Stimulated activated effector memory CD8-positive, alpha-beta T cell treated with anti-CD3 and anti-CD28 coated beads, Interleukin-12 subunit alpha, Interleukin-12 subunit beta, amount 100 ng/mL, for 72 hours (primary cell): Measurements from ENCODE around the gene KCNC2.
A peak's percentile ranks its signal among the peaks of the same experiment; 100 is the strongest.

ENCODE experiments used
- ATAC-seq: fragments of 150-1000 bp; cut with Tn5 transposase; 2 replicates; pipeline ENCODE4 v1.10.0; 2021
- DNase-seq, 2 donors: peaks; one replicate each; pipeline ENCODE4 v3.0.0; 2021 to 2022; ENCODE audit warnings: low spot score in 2 of 2
- H3K27ac Mint-ChIP-seq: one replicate; pipeline ENCODE4 v1.8.0; 2022; ENCODE audit warnings: mild to moderate bottlenecking, mixed read lengths
- H3K36me3 Mint-ChIP-seq: one replicate; pipeline ENCODE4 v1.8.0; 2022; ENCODE audit warnings: mild to moderate bottlenecking, mixed read lengths
- H3K4me1 Mint-ChIP-seq: one replicate; pipeline ENCODE4 v1.8.0; 2022; ENCODE audit warnings: mixed read lengths
- H3K4me3 Mint-ChIP-seq: one replicate; pipeline ENCODE4 v1.8.0; 2022; ENCODE audit warnings: mild to moderate bottlenecking, mixed read lengths
- H3K9me3 Mint-ChIP-seq: one replicate; pipeline ENCODE4 v1.8.0; 2022; ENCODE audit warnings: mixed read lengths

Gene KCNC2

GRCh38 chr12:75209812-75210138 lies at the start of gene KCNC2:
TSS of gene KCNC2 (minus strand) at chr12:75209839.
- Mint-ChIP-seq H3K36me3 (no peaks in the 10 kb centered on the region), H3K27ac (no peak within 1 kb of the TSS), H3K4me1 (peaks cover 8% of the 10 kb centered on the region), H3K9me3 (peaks cover 2% of the 10 kb centered on the region), H3K4me3 (no peak within 1 kb of the TSS)
- no peak for DNase-seq
- ATAC-seq = no peak

- no peaks in the 10 kb centered on the region for H3K4me1 Mint-ChIP-seq
- DNase-seq (no peak), ATAC-seq (no peak)
- no peaks in the 10 kb centered on the region for H3K36me3 Mint-ChIP-seq
- no peak overlapping the region for H3K4me3 Mint-ChIP-seq
- no peaks in the 10 kb centered on the region for H3K9me3 Mint-ChIP-seq
- no peak overlapping the region for H3K27ac Mint-ChIP-seq
Observed at GRCh38 chr12:75259143-75259542, 49.5 kb upstream of the KCNC2 start.

- no peak overlapping the region for H3K27ac Mint-ChIP-seq
- H3K4me1 Mint-ChIP-seq = no peaks in the 10 kb centered on the region
- ATAC-seq (no peak), DNase-seq (no peak)
- H3K4me3 Mint-ChIP-seq = no peak overlapping the region
- H3K36me3 Mint-ChIP-seq = no peaks in the 10 kb centered on the region
- H3K9me3 Mint-ChIP-seq = peaks cover 2% of the 10 kb centered on the region
Observed at GRCh38 chr12:75257510-75257909, 47.9 kb upstream of the KCNC2 start.

GRCh38 chr12:75245108-75245507 lies 35.5 kb upstream of the KCNC2 start:
- Mint-ChIP-seq H3K9me3 (peaks cover 4% of the 10 kb centered on the region), H3K4me3 (no peak overlapping the region), H3K4me1 (no peaks in the 10 kb centered on the region), H3K27ac (no peak overlapping the region), H3K36me3 (no peaks in the 10 kb centered on the region)
- ATAC-seq = no peak
- no peak for DNase-seq

GRCh38 chr12:75239987-75240386 lies 30.3 kb upstream of the KCNC2 start:
- no peaks in the 10 kb centered on the region for H3K36me3 Mint-ChIP-seq
- peaks cover 4% of the 10 kb centered on the region for H3K9me3 Mint-ChIP-seq
- H3K4me1 Mint-ChIP-seq = no peaks in the 10 kb centered on the region
- ATAC-seq (no peak), DNase-seq (no peak)
- H3K27ac Mint-ChIP-seq = no peak overlapping the region
- H3K4me3 Mint-ChIP-seq = no peak overlapping the region

GRCh38 chr12:75236206-75236605 lies 26.6 kb upstream of the KCNC2 start:
- ATAC-seq = no peak

GRCh38 chr12:75227132-75227531 lies 17.5 kb upstream of the KCNC2 start:
- Mint-ChIP-seq H3K4me3 (no peak overlapping the region), H3K4me1 (no peaks in the 10 kb centered on the region), H3K9me3 (peaks cover 3% of the 10 kb centered on the region), H3K36me3 (no peaks in the 10 kb centered on the region), H3K27ac (no peak overlapping the region)
- DNase-seq (no peak), ATAC-seq (no peak)

More at GRCh38 chr12:75236206-75236605, 26.6 kb upstream of the KCNC2 start:
- Mint-ChIP-seq H3K9me3 (peaks cover 6% of the 10 kb centered on the region), H3K4me1 (no peaks in the 10 kb centered on the region), H3K4me3 (no peak overlapping the region), H3K27ac (no peak overlapping the region), H3K36me3 (no peaks in the 10 kb centered on the region)
- DNase-seq = no peak

- H3K36me3 Mint-ChIP-seq = no peaks in the 10 kb centered on the region
Observed at GRCh38 chr12:75212072-75212471, 2.4 kb upstream of the KCNC2 start.

GRCh38 chr12:75208856-75209811 lies 505 bp downstream of the KCNC2 start:
- H3K36me3 Mint-ChIP-seq = no peaks in the 10 kb centered on the region
- H3K9me3 Mint-ChIP-seq = peaks cover 2% of the 10 kb centered on the region
- H3K4me1 Mint-ChIP-seq = peaks cover 8% of the 10 kb centered on the region
- DNase-seq (peak in 1 of 2 donors; percentile 52), ATAC-seq (peak; percentile 44)
- H3K4me3 Mint-ChIP-seq = no peak overlapping the region
- no peak overlapping the region for H3K27ac Mint-ChIP-seq

More at GRCh38 chr12:75212072-75212471, 2.4 kb upstream of the KCNC2 start:
- DNase-seq (no peak), ATAC-seq (no peak)
- no peak overlapping the region for H3K27ac Mint-ChIP-seq
- H3K4me1 Mint-ChIP-seq = peaks cover 8% of the 10 kb centered on the region
- no peak overlapping the region for H3K4me3 Mint-ChIP-seq
- H3K9me3 Mint-ChIP-seq = peaks cover 3% of the 10 kb centered on the region

- ATAC-seq (peak; percentile 40), DNase-seq (no peak)
- H3K27ac Mint-ChIP-seq = no peak overlapping the region
- peaks cover 8% of the 10 kb centered on the region for H3K4me1 Mint-ChIP-seq
- peaks cover 2% of the 10 kb centered on the region for H3K9me3 Mint-ChIP-seq
- no peak overlapping the region for H3K4me3 Mint-ChIP-seq
- H3K36me3 Mint-ChIP-seq = no peaks in the 10 kb centered on the region
Observed at GRCh38 chr12:75207338-75208083, 2.1 kb downstream of the KCNC2 start.

GRCh38 chr12:75205558-75205957 lies 4.1 kb downstream of the KCNC2 start:
- H3K4me3 Mint-ChIP-seq = no peak overlapping the region
- H3K36me3 Mint-ChIP-seq = no peaks in the 10 kb centered on the region
- peaks cover 2% of the 10 kb centered on the region for H3K9me3 Mint-ChIP-seq
- H3K4me1 Mint-ChIP-seq = peaks cover 13% of the 10 kb centered on the region
- no peak for DNase-seq
- no peak for ATAC-seq
- no peak overlapping the region for H3K27ac Mint-ChIP-seq

- ATAC-seq = peak; percentile 48
- no peaks in the 10 kb centered on the region for H3K9me3 Mint-ChIP-seq
- no peak overlapping the region for H3K27ac Mint-ChIP-seq
- no peak overlapping the region for H3K4me3 Mint-ChIP-seq
- DNase-seq = no peak
- peaks cover 5% of the 10 kb centered on the region for H3K4me1 Mint-ChIP-seq
- no peaks in the 10 kb centered on the region for H3K36me3 Mint-ChIP-seq
Observed at GRCh38 chr12:75196865-75197264, 12.8 kb downstream of the KCNC2 start.

- ATAC-seq (no peak), DNase-seq (no peak)
- Mint-ChIP-seq H3K27ac (no peak overlapping the region), H3K9me3 (no peaks in the 10 kb centered on the region), H3K36me3 (no peaks in the 10 kb centered on the region), H3K4me1 (peaks cover 5% of the 10 kb centered on the region), H3K4me3 (no peak overlapping the region)
Observed at GRCh38 chr12:75196408-75196807, 13.2 kb downstream of the KCNC2 start.

GRCh38 chr12:75194250-75194649 lies 15.4 kb downstream of the KCNC2 start:
- no peak for DNase-seq
- ATAC-seq = no peak

GRCh38 chr12:75192196-75192595 lies 17.4 kb downstream of the KCNC2 start:
- Mint-ChIP-seq H3K4me3 (no peak overlapping the region), H3K4me1 (no peaks in the 10 kb centered on the region), H3K27ac (no peak overlapping the region), H3K9me3 (no peaks in the 10 kb centered on the region), H3K36me3 (no peaks in the 10 kb centered on the region)
- DNase-seq (no peak), ATAC-seq (no peak)

More at GRCh38 chr12:75194250-75194649, 15.4 kb downstream of the KCNC2 start:
- no peak overlapping the region for H3K4me3 Mint-ChIP-seq
- H3K9me3 Mint-ChIP-seq = no peaks in the 10 kb centered on the region
- H3K27ac Mint-ChIP-seq = no peak overlapping the region
- no peaks in the 10 kb centered on the region for H3K4me1 Mint-ChIP-seq
- H3K36me3 Mint-ChIP-seq = no peaks in the 10 kb centered on the region

- ATAC-seq = no peak
- H3K4me1 Mint-ChIP-seq = no peaks in the 10 kb centered on the region
Observed at GRCh38 chr12:75190846-75191245, 18.8 kb downstream of the KCNC2 start.

More at GRCh38 chr12:75190846-75191245, 18.8 kb downstream of the KCNC2 start:
- DNase-seq = no peak
- H3K4me3 Mint-ChIP-seq = no peak overlapping the region
- no peaks in the 10 kb centered on the region for H3K9me3 Mint-ChIP-seq
- no peak overlapping the region for H3K27ac Mint-ChIP-seq
- no peaks in the 10 kb centered on the region for H3K36me3 Mint-ChIP-seq
